ENCODE data around the gene ABCC6.
"Not testable (repeated sequence)": the region's sequence is repeated elsewhere in the genome, so short reads cannot be mapped to it uniquely, and the experiment has no call there.

Gene ABCC6

GRCh38 chr16:16259971-16260370 lies 36.7 kb upstream of the ABCC6 start:
- no CpG with 5 or more reads among the region's 4 CpGs for WGBS, 2 donors (ENCODE audit: extremely low coverage in 2 of 2, insufficient read length in 2 of 2, insufficient replicate concordance in 1 of 2)
- H2BK120ac ChIP-seq (ENCODE audit: low read depth, low read length); H3K9ac ChIP-seq (ENCODE audit: low read depth, low read length, poor library complexity); H3K79me1 ChIP-seq (ENCODE audit: low read depth, low read length); H2BK5ac ChIP-seq (ENCODE audit: low read length); H3K27me3 ChIP-seq (ENCODE audit: control insufficient read depth in 3 of 3, insufficient read depth in 3 of 3, low read depth in 1 of 3, low read length in 3 of 3); H3K36me3 ChIP-seq (replicated peaks in 1 of 2; ENCODE audit: control insufficient read depth in 2 of 2, insufficient read depth in 2 of 2, low read length in 2 of 2); H2AK5ac ChIP-seq (ENCODE audit: low read depth, low read length); H4K91ac ChIP-seq (ENCODE audit: low read depth, low read length, poor library complexity); H3K14ac ChIP-seq (ENCODE audit: low read length); H3K27ac ChIP-seq (replicated peaks; ENCODE audit: low read length); H2AFZ ChIP-seq (ENCODE audit: low read length); H4K8ac ChIP-seq (ENCODE audit: low read depth, low read length); H3K4ac ChIP-seq (ENCODE audit: low read length); H3K4me1 ChIP-seq (ENCODE audit: control insufficient read depth in 2 of 2, insufficient read depth in 1 of 2, low read depth in 1 of 2, low read length in 2 of 2); H3K9me3 ChIP-seq (replicated peaks in 1 of 2; ENCODE audit: control insufficient read depth in 2 of 2, insufficient read depth in 1 of 2, low read depth in 1 of 2, low read length in 2 of 2); H3K18ac ChIP-seq (ENCODE audit: low read length); H2BK12ac ChIP-seq (ENCODE audit: low read length); H3K4me2 ChIP-seq (ENCODE audit: insufficient read depth, low read length, poor library complexity, severe bottlenecking); H3K23ac ChIP-seq (ENCODE audit: low read depth, low read length, poor library complexity); DNase-seq (ENCODE audit: low spot score); H2BK15ac ChIP-seq (ENCODE audit: low read length); H3K4me3 ChIP-seq (ENCODE audit: low read length in 2 of 2): not testable (repeated sequence)

- not testable (repeated sequence) for H4K8ac ChIP-seq (ENCODE audit: low read depth, low read length); H3K4me1 ChIP-seq (ENCODE audit: control insufficient read depth in 2 of 2, insufficient read depth in 1 of 2, low read depth in 1 of 2, low read length in 2 of 2); H2BK5ac ChIP-seq (ENCODE audit: low read length); H3K27ac ChIP-seq (replicated peaks; ENCODE audit: low read length); H3K27me3 ChIP-seq (ENCODE audit: control insufficient read depth in 3 of 3, insufficient read depth in 3 of 3, low read depth in 1 of 3, low read length in 3 of 3); H3K9me3 ChIP-seq (replicated peaks in 1 of 2; ENCODE audit: control insufficient read depth in 2 of 2, insufficient read depth in 1 of 2, low read depth in 1 of 2, low read length in 2 of 2); H3K9ac ChIP-seq (ENCODE audit: low read depth, low read length, poor library complexity); H3K23ac ChIP-seq (ENCODE audit: low read depth, low read length, poor library complexity); H2AK5ac ChIP-seq (ENCODE audit: low read depth, low read length); H3K18ac ChIP-seq (ENCODE audit: low read length); H3K79me1 ChIP-seq (ENCODE audit: low read depth, low read length); H2BK15ac ChIP-seq (ENCODE audit: low read length); DNase-seq (ENCODE audit: low spot score); H4K91ac ChIP-seq (ENCODE audit: low read depth, low read length, poor library complexity); H2BK120ac ChIP-seq (ENCODE audit: low read depth, low read length); H3K4me3 ChIP-seq (ENCODE audit: low read length in 2 of 2); H3K14ac ChIP-seq (ENCODE audit: low read length); H3K4ac ChIP-seq (ENCODE audit: low read length); H2BK12ac ChIP-seq (ENCODE audit: low read length); H3K36me3 ChIP-seq (replicated peaks in 1 of 2; ENCODE audit: control insufficient read depth in 2 of 2, insufficient read depth in 2 of 2, low read length in 2 of 2); H2AFZ ChIP-seq (ENCODE audit: low read length); H3K4me2 ChIP-seq (ENCODE audit: insufficient read depth, low read length, poor library complexity, severe bottlenecking)
- WGBS, 2 donors (ENCODE audit: extremely low coverage in 2 of 2, insufficient read length in 2 of 2, insufficient replicate concordance in 1 of 2), result no CpG with 5 or more reads among the region's 7 CpGs
Observed at GRCh38 chr16:16258822-16259221, 35.5 kb upstream of the ABCC6 start.

- not testable (repeated sequence) for H3K14ac ChIP-seq (ENCODE audit: low read length); H3K9me3 ChIP-seq (replicated peaks in 1 of 2; ENCODE audit: control insufficient read depth in 2 of 2, insufficient read depth in 1 of 2, low read depth in 1 of 2, low read length in 2 of 2); H3K4me2 ChIP-seq (ENCODE audit: insufficient read depth, low read length, poor library complexity, severe bottlenecking); H3K4me1 ChIP-seq (ENCODE audit: control insufficient read depth in 2 of 2, insufficient read depth in 1 of 2, low read depth in 1 of 2, low read length in 2 of 2); H3K36me3 ChIP-seq (replicated peaks in 1 of 2; ENCODE audit: control insufficient read depth in 2 of 2, insufficient read depth in 2 of 2, low read length in 2 of 2); H2AK5ac ChIP-seq (ENCODE audit: low read depth, low read length); H3K27me3 ChIP-seq (ENCODE audit: control insufficient read depth in 3 of 3, insufficient read depth in 3 of 3, low read depth in 1 of 3, low read length in 3 of 3); H3K18ac ChIP-seq (ENCODE audit: low read length); H2AFZ ChIP-seq (ENCODE audit: low read length); H3K23ac ChIP-seq (ENCODE audit: low read depth, low read length, poor library complexity); H2BK12ac ChIP-seq (ENCODE audit: low read length); H2BK15ac ChIP-seq (ENCODE audit: low read length); DNase-seq (ENCODE audit: low spot score); H4K8ac ChIP-seq (ENCODE audit: low read depth, low read length); H3K79me1 ChIP-seq (ENCODE audit: low read depth, low read length); H3K4me3 ChIP-seq (ENCODE audit: low read length in 2 of 2); H3K27ac ChIP-seq (replicated peaks; ENCODE audit: low read length); H3K4ac ChIP-seq (ENCODE audit: low read length); H4K91ac ChIP-seq (ENCODE audit: low read depth, low read length, poor library complexity); H2BK5ac ChIP-seq (ENCODE audit: low read length); H2BK120ac ChIP-seq (ENCODE audit: low read depth, low read length); H3K9ac ChIP-seq (ENCODE audit: low read depth, low read length, poor library complexity)
- WGBS, 2 donors (ENCODE audit: extremely low coverage in 2 of 2, insufficient read length in 2 of 2, insufficient replicate concordance in 1 of 2), result no CpG with 5 or more reads among the region's 2 CpGs
Observed at GRCh38 chr16:16257301-16257923, 34.1 kb upstream of the ABCC6 start.

DNA sequence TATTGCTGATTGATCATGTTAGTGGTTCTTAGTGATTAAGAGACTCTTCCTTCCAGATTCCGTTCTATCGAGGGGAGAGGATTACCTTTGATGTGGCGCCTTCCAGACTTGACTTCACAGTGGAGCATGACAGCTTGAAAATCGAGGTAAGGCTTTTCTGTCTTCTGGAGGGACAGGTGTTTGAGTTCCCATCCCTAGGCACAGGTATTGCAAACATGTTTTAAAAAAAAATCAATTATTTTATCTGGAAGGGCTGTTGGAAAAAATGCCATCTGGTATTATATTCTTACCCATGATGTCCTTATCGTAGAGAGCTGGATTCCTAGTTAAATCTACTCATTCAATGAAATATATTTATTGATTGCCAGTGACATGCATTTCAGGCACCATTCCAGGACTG lies 29.1 kb upstream of the ABCC6 start:
- not testable (repeated sequence) for H3K4me2 ChIP-seq (ENCODE audit: insufficient read depth, low read length, poor library complexity, severe bottlenecking); H3K36me3 ChIP-seq (replicated peaks in 1 of 2; ENCODE audit: control insufficient read depth in 2 of 2, insufficient read depth in 2 of 2, low read length in 2 of 2); H2BK120ac ChIP-seq (ENCODE audit: low read depth, low read length); H4K8ac ChIP-seq (ENCODE audit: low read depth, low read length); H3K4ac ChIP-seq (ENCODE audit: low read length); DNase-seq (ENCODE audit: low spot score); H3K79me1 ChIP-seq (ENCODE audit: low read depth, low read length); H4K91ac ChIP-seq (ENCODE audit: low read depth, low read length, poor library complexity); H2BK15ac ChIP-seq (ENCODE audit: low read length); H3K4me1 ChIP-seq (ENCODE audit: control insufficient read depth in 2 of 2, insufficient read depth in 1 of 2, low read depth in 1 of 2, low read length in 2 of 2); H3K18ac ChIP-seq (ENCODE audit: low read length); H3K9ac ChIP-seq (ENCODE audit: low read depth, low read length, poor library complexity); H2BK5ac ChIP-seq (ENCODE audit: low read length); H2AK5ac ChIP-seq (ENCODE audit: low read depth, low read length); H3K27ac ChIP-seq (replicated peaks; ENCODE audit: low read length); H3K14ac ChIP-seq (ENCODE audit: low read length); H3K9me3 ChIP-seq (replicated peaks in 1 of 2; ENCODE audit: control insufficient read depth in 2 of 2, insufficient read depth in 1 of 2, low read depth in 1 of 2, low read length in 2 of 2); H2BK12ac ChIP-seq (ENCODE audit: low read length); H3K23ac ChIP-seq (ENCODE audit: low read depth, low read length, poor library complexity); H3K4me3 ChIP-seq (ENCODE audit: low read length in 2 of 2); H2AFZ ChIP-seq (ENCODE audit: low read length); H3K27me3 ChIP-seq (ENCODE audit: control insufficient read depth in 3 of 3, insufficient read depth in 3 of 3, low read depth in 1 of 3, low read length in 3 of 3)
- no CpG with 5 or more reads among the region's 5 CpGs for WGBS, 2 donors (ENCODE audit: extremely low coverage in 2 of 2, insufficient read length in 2 of 2, insufficient replicate concordance in 1 of 2)
